ENCODE measurements around the gene VPS52. TPM values are rescaled to one million over a fixed set of nuclear protein-coding genes. Genes with fewer than 3 reads are reported as not detected.

The VPS52 gene
- total and polyA plus RNA-seq, 2 donors (not counting 1 experiment from before 2014, with no cell fraction given): 100 to 144 TPM

GRCh38 chr6:33316603-33317418, 45.1 kb upstream of the VPS52 start:
- peak overlapping the region; percentile 95 for H3K9ac ChIP-seq (ENCODE audit: low read length)
- peaks cover 72 to 79% of the 10 kb centered on the region in 2 donors for H3K4me1 ChIP-seq (ENCODE audit: control insufficient read depth in 2 of 2, insufficient read depth in 2 of 2, low read length in 2 of 2)
- peaks cover 52% of the 10 kb centered on the region for H4K20me1 ChIP-seq (ENCODE audit: control insufficient read depth, insufficient read depth, low read length, poor library complexity, severe bottlenecking)
- peaks cover 90% of the 10 kb centered on the region for H3K79me2 ChIP-seq (ENCODE audit: control insufficient read depth, insufficient read depth, low read length)
- ATAC-seq (ENCODE audit: low read depth) (no peak), DNase-seq (no peak)
- no peak for TF ChIP-seq CTCF (IDR thresholded peaks at IDR 0.05)
- TF ChIP-seq EZH2 (IDR thresholded peaks at IDR 0.05; ENCODE audit: borderline replicate concordance, insufficient read depth, low read depth, low read length, poor library complexity, severe bottlenecking): no peak
- intact Hi-C loops (cut with micrococcal nuclease): no loop called here
- peaks cover 3 to 52% of the 10 kb centered on the region in 2 experiments for H3K36me3 ChIP-seq (replicated peaks in 1 of 2; ENCODE audit: control extremely low read depth in 1 of 2, control insufficient read depth in 1 of 2, extremely low read depth in 1 of 2, insufficient read depth in 2 of 2, low read length in 1 of 2)
- peak overlapping the region; percentile 65 for H3K4me2 ChIP-seq (replicated peaks; ENCODE audit: low read depth, low read length, poor library complexity, severe bottlenecking)
- peak overlapping the region; percentile 100 for H3K4me3 Mint-ChIP-seq
- H3K27ac Mint-ChIP-seq: peak overlapping the region; percentile 99
- peak overlapping the region in 4 of 5 experiments; percentile 82 to 99 (median 89) for H3K4me3 ChIP-seq (ENCODE audit: control extremely low read depth in 1 of 5, extremely low read depth in 1 of 5, insufficient read depth in 1 of 5, low read depth in 2 of 5, low read length in 4 of 5)
- ChIA-PET POLR2A (interaction anchor here (0.6 to 2.3 kb wide), 17 partner anchors 11 to 348 kb away, joined by 3 to 29 read pairs (median 5); partner anchors contain the start of genes B3GALT4, BAK1, PHF1 and RGL2), CTCF (interaction anchor here (0.5 to 5.3 kb wide), 9 partner anchors 15 to 1824 kb away, joined by 3 to 50 read pairs (median 5); partner anchors contain the start of genes B3GALT4 and CUTA)
- H3K27me3 ChIP-seq (replicated peaks in 1 of 4; ENCODE audit: control extremely low read depth in 1 of 4, control insufficient read depth in 3 of 4, insufficient read depth in 4 of 4, low read length in 3 of 4): no peaks in the 10 kb centered on the region
- 85% methylated on average over 9 of the region's 19 CpGs for WGBS (ENCODE audit: insufficient coverage)
- no peaks in the 10 kb centered on the region for H3K27me3 Mint-ChIP-seq
- no peaks in the 10 kb centered on the region for H3K9me3 ChIP-seq (ENCODE audit: control extremely low read depth in 1 of 3, control insufficient read depth in 2 of 3, insufficient read depth in 1 of 3, low read length in 2 of 3)
- H2AFZ ChIP-seq (ENCODE audit: insufficient read depth, low read depth, low read length, poor library complexity, severe bottlenecking): no peak overlapping the region
- H3K4me1 Mint-ChIP-seq: peaks cover 82% of the 10 kb centered on the region
- H3K9me3 Mint-ChIP-seq (ENCODE audit: insufficient read depth): no peaks in the 10 kb centered on the region
- peak overlapping the region; percentile 51 to 100 for H3K27ac ChIP-seq (ENCODE audit: low read length in 2 of 2)

Data from B cell (primary cell).